Fibroblast of mammary gland (primary cell): Measurements from ENCODE around the gene ARL6.

Source experiments
- DNase-seq: peaks from one replicate; pipeline ENCODE4 v3.0.0-alpha.2; 2010; ENCODE audit warnings: low read depth
- H3K4me3 ChIP-seq: 2 replicates; pipeline ENCODE4 v1.5.1; 2011; ENCODE audit warnings: low read depth, mild to moderate bottlenecking, low read length, moderate library complexity; ENCODE audit not compliant: control insufficient read depth
- TF ChIP-seq, protein P1 (sequence below): conservative IDR thresholded peaks from 2 replicates; pipeline ENCODE4 v1.5.1; 2011; ENCODE audit warnings: low read depth, low read length, inconsistent platforms; ENCODE audit not compliant: control insufficient read depth, insufficient read depth

Gene ARL6

DNA sequence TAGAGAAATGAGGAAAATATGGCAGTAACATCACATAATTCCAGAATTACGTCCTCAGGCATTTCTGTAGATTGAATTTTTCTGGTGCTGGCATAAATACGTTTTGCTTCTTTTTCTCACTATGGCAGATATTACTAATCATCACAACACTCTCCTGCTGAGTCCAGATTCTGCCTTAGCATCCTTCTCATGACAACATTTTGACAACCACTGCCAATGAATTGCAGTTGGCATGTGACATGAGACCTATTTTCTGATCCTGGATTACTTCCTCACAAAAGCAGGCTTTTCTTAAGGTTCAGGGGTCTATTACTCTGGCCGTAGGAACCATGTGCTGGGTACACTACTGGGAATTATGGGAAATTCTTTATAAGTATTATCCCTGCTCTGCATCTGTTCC, 22.5 kb upstream of the ARL6 start:
- no peak overlapping the region for H3K4me3 ChIP-seq
- TF ChIP-seq, protein P1, sequence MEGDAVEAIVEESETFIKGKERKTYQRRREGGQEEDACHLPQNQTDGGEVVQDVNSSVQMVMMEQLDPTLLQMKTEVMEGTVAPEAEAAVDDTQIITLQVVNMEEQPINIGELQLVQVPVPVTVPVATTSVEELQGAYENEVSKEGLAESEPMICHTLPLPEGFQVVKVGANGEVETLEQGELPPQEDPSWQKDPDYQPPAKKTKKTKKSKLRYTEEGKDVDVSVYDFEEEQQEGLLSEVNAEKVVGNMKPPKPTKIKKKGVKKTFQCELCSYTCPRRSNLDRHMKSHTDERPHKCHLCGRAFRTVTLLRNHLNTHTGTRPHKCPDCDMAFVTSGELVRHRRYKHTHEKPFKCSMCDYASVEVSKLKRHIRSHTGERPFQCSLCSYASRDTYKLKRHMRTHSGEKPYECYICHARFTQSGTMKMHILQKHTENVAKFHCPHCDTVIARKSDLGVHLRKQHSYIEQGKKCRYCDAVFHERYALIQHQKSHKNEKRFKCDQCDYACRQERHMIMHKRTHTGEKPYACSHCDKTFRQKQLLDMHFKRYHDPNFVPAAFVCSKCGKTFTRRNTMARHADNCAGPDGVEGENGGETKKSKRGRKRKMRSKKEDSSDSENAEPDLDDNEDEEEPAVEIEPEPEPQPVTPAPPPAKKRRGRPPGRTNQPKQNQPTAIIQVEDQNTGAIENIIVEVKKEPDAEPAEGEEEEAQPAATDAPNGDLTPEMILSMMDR, result no peak
- no peak for DNase-seq

DNA sequence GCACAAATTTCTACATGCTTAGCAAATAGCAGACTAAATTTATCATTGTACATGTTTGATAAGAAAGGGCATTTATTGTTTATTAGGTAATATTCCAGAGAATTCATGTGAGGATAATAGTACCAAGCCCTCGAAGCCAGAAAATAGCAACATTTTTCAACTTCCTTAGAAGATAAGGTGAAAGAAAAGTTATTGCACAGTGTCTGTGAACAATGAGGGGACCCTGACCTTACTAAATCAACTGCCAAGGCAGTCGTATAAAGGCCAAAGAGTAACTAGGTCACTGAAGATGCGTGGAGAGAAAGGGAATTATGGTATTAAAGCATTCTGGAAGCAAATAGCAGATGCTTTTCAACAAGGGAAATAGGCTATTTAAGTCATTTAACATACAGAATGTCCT, 20.3 kb upstream of the ARL6 start:
- TF ChIP-seq, protein P1, result no peak
- DNase-seq, result no peak
- H3K4me3 ChIP-seq, result no peak overlapping the region

DNA sequence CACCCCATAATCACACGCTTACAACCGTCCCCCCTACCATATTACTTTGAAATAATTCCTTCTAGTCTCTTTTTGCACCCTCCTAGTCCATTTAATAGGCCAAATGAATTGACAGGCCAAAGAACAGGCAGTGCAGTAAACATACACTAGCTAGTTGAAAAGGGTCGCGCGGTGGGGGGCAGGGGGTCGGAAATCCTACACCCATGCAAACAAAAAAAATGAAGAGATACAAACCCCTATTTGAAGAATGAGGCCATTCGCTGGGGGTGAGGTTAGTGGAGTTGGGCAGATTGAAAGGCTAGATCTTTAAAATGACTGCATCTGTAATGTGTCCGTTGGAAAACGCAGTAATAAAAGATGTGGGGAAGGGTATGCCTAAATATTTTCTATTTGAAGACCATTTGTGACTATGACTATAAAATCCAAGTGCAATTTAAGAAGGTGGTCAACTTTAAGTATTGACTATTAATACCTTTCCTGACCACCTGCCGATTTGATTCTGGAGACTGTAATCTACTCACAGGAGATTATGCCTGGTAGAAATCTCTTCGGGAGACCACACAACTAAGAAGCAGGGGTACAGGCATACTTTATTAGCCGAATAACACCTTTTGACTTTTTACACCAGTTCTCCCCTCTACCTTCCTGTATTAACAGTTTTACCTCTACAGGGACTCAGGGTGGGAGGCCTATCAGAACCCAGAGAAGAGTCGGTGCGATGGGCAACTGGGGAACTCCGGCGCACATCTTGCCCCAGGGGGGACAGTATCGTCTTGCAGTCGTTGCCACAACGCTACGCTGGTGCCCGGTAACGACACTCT, 762 bp upstream of the ARL6 start:
- no peak for DNase-seq
- peak overlapping the region; percentile 93 for H3K4me3 ChIP-seq
- TF ChIP-seq, protein P1, result no peak

DNA sequence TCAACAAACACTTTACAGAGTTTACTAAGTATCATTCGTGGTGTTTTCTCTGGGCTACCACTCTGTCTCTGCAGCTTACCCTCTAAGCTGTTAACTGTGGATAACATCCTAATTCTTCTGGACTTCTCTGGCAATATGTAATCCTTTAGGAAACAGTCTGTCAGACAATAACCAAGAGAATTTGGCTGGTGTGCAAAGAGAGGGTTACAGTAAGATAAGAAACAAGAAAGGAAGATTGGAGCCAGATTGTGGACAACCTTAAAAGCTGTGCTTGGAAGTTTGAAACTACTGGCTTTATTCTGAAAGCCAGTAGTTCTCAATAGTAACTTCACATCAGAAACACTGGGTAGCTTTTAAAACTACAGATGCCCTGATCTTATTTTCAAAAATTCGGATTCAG, 778 bp downstream of the ARL6 start:
- DNase-seq, result peak; percentile 4
- peak overlapping the region; percentile 93 for H3K4me3 ChIP-seq
- TF ChIP-seq, protein P1, result no peak

DNA sequence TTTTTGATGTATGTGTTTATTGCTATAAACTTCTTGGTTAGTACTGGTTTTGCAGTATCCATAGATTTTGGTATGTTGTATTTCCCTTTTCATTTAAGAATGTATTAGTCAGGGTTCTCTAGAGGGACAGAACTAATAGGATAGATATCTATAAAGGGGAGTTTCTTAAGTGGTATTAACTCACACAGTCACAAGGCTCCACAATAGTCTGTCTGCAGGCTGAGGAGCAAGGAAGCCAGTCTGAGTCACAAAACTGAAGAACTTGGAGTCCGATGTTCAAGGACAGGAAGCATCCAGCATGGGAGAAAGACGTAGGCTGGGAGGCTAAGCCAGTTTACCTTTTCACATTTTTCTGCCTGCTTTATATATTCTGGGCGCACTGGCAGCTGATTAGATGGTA, 8.4 kb downstream of the ARL6 start:
- H3K4me3 ChIP-seq, result no peak overlapping the region
- TF ChIP-seq, protein P1, result no peak
- no peak for DNase-seq

DNA sequence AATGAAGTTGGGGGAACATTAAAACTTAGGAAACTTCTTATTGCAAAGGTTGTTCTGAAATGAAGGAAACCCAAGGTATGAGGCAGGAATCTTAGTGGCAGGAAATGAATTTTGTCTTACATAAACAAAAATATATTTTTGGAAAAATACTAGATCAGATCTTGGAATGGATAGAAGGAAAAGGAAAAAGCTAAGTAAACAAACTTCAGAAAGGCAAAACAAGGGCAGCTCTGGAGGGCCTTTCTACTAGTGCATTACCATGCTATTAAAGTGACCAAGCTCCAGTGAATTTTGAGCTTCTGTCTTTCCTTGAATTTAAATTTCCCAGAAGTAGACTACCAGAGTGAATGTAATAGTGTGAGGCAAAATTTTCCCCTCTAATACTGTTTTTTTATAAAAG, 13.6 kb downstream of the ARL6 start:
- no peak overlapping the region for H3K4me3 ChIP-seq
- TF ChIP-seq, protein P1, result no peak
- DNase-seq, result no peak

DNA sequence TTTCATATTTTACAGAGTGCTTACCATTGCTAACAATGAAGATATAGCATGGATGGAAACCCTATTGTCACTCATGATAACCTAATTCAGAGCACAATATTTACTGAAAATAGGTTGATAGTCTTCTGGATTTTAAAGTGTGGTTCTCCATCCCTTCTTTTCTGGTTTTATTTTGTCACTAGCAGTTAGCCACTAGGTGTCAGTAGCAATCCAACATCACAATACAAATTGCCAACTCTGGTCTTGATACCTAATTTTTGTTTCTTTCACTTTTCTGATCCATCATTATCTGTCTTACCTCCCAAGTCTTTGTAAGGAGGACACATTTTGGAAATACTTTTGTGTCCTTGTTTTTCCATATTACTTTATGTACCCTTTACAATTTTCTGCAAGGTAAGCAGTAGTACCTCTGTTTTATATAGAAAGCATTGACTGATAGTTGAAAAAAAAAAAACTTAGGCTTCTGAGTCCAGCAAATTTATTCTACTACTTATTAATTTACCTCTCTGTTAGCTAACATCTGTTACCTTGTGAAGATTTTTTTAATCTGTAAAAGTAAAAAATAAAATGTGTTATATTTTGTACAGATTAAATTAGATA, 29.0 kb downstream of the ARL6 start:
- TF ChIP-seq, protein P1, result peak; percentile 80
- H3K4me3 ChIP-seq, result no peak overlapping the region
- DNase-seq, result peak; percentile 72
